Colonic mucosa (tissue), 4 donors: ENCODE measurements around the gene UQCRQ. TPM values are rescaled to one million over a fixed set of nuclear protein-coding genes. Genes with fewer than 3 reads are reported as not detected.
"Not testable (repeated sequence)": the region's sequence is repeated elsewhere in the genome, so short reads cannot be mapped to it uniquely, and the experiment has no call there.

Experiments used
- DNase-seq: peaks from one replicate; pipeline ENCODE4 v3.0.0-alpha.2; 2020
- H3K27ac ChIP-seq: fragments of 200-600 bp; one replicate; pipeline ENCODE4 v1.8.0; 2021
- H3K27me3 ChIP-seq: fragments of 200-600 bp; one replicate; pipeline ENCODE4 v1.8.0; 2021
- H3K36me3 ChIP-seq: fragments of 200-600 bp; one replicate; pipeline ENCODE4 v1.8.0; 2021
- H3K4me1 ChIP-seq: fragments of 200-600 bp; one replicate; pipeline ENCODE4 v1.8.0; 2021; ENCODE audit warnings: mild to moderate bottlenecking
- H3K4me3 ChIP-seq: fragments of 200-600 bp; one replicate; pipeline ENCODE4 v1.8.0; 2021
- H3K9ac ChIP-seq, 2 donors: one replicate each; pipeline ENCODE4 v1.7.0; 2013; ENCODE audit warnings: control low read depth in 2 of 2, low read depth in 2 of 2, low read length in 2 of 2
- H3K9me3 ChIP-seq: fragments of 200-600 bp; one replicate; pipeline ENCODE4 v1.8.0; 2021
- intact Hi-C: fragments of 100-400 bp; cut with DNase I; formaldehyde crosslinking; loops from one replicate; pipeline ENCODE4 v1.14.1; 2022
- total RNA-seq, 2 donors: library from RNA; stranded (reverse); fragmentation: NEBNext Ultra II Directional in 1 of 2; extraction: Animal tissue kit (Norgen Biotek cat#: 25700) in 1 of 2; gene quantifications; one replicate each; pipeline ENCODE4 v1.2.1, GENCODE V29; 2021
- TF ChIP-seq, protein P1 (sequence below): fragments of 200-600 bp; IDR thresholded peaks from one replicate; pipeline ENCODE4 v1.8.0; 2022; ENCODE audit warnings: antibody characterized with exemption, mild to moderate bottlenecking
- donor health status: healthy.
- donor health status: DM: no; HTN: no; CAD: no.
- donor health status: DM: no; HTN: no; CAD: no.

The UQCRQ gene
- total RNA-seq, 2 donors from 2014 or later = 885 to 920 TPM

DNA sequence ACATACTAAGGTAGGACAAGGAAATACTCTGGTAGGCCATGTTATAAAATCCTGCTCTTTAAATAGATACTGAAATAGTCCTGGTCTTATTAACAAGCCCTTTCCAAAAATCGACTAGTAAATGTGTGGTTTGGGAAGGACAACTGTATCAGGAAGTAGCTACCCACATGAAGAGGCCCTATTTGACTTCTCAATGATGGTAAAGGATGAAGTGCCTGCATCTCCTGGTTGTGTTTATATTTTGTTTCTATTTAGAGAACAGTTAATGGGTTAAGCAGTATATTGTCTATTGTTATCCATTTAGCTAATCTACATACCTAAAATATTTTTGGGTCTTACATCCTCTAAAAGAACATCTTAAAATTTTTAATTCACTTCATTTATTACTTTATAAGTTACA, 12.7 kb upstream of the UQCRQ start:
- intact Hi-C loops = no loop called here
- Histone ChIP-seq H3K36me3 (no peaks in the 10 kb centered on the region), H3K4me3 (no peak overlapping the region), H3K9ac (no peak overlapping the region), H3K27me3 (no peaks in the 10 kb centered on the region), H3K9me3 (no peaks in the 10 kb centered on the region), H3K4me1 (no peaks in the 10 kb centered on the region), H3K27ac (no peak overlapping the region)
- no peak for DNase-seq
- TF ChIP-seq, protein P1, sequence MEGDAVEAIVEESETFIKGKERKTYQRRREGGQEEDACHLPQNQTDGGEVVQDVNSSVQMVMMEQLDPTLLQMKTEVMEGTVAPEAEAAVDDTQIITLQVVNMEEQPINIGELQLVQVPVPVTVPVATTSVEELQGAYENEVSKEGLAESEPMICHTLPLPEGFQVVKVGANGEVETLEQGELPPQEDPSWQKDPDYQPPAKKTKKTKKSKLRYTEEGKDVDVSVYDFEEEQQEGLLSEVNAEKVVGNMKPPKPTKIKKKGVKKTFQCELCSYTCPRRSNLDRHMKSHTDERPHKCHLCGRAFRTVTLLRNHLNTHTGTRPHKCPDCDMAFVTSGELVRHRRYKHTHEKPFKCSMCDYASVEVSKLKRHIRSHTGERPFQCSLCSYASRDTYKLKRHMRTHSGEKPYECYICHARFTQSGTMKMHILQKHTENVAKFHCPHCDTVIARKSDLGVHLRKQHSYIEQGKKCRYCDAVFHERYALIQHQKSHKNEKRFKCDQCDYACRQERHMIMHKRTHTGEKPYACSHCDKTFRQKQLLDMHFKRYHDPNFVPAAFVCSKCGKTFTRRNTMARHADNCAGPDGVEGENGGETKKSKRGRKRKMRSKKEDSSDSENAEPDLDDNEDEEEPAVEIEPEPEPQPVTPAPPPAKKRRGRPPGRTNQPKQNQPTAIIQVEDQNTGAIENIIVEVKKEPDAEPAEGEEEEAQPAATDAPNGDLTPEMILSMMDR = no peak

DNA sequence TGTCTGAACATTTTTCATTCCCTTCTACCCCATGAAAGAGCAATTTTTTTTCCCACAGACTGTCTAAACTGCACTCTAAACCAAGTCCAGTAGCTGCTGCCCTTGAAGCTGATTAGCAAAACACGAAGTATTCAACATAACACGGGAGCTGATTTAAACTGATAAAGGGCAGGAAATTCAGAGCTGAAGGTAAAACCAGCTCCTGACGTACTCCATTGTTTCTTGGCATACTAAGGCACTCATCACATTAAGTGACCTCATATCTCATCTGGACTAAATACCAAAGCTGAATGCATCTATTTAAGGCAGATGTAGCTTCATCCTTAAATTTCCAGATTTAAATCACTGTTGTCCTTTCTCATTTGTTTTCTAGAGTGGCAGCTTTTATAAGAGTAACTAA, 12.1 kb upstream of the UQCRQ start:
- intact Hi-C loops = no loop called here
- H3K4me1 ChIP-seq = no peaks in the 10 kb centered on the region
- no peak for DNase-seq
- no peaks in the 10 kb centered on the region for H3K9me3 ChIP-seq
- H3K27ac ChIP-seq = no peak overlapping the region
- H3K36me3 ChIP-seq = no peaks in the 10 kb centered on the region
- H3K4me3 ChIP-seq = no peak overlapping the region
- H3K27me3 ChIP-seq = no peaks in the 10 kb centered on the region
- TF ChIP-seq, protein P1 = no peak
- no peak overlapping the region for H3K9ac ChIP-seq

DNA sequence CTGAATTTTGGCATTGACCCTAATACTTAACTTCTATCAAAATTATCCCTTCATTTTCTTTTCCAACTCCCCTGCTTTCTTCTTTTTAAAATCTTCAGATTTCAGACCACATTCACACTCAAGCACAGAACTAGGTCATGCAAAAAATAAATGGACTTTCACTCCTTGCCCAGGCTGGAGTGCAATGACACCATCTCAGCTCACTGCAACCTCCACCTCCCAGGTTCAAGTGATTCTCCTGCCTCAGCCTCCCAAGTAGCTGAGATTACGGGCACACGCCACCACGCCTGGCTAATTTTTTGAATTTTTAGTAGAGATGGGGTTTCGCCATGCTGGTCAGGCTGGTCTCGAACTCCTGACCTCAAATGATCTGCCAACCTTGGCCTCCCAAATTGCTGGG, 11.4 kb upstream of the UQCRQ start:
- H3K9ac ChIP-seq, DNase-seq, H3K27ac ChIP-seq, H3K4me1 ChIP-seq, H3K36me3 ChIP-seq, intact Hi-C loops, H3K4me3 ChIP-seq, H3K9me3 ChIP-seq, H3K27me3 ChIP-seq: not testable (repeated sequence)

DNA sequence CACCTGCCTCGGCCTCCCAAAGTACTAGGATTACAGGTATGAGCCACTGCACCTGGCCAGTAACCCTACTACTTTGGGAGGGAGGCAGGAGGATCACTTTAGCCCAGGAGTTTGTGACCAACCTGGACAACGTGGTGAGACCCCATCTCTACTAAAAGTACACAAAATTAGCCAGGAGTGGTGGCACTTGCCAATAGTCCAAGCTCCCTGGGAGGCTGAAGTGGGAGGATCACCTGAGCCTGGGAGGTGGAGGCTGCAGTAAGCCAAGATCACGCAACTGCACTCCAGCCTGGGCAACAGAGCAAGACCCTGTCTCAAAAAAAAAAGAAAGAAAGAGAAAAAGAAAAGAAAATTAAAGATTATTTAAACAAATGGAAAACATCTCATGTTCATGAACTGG, 10.4 kb upstream of the UQCRQ start:
- TF ChIP-seq, protein P1 = no peak
- H3K9me3 ChIP-seq = no peaks in the 10 kb centered on the region
- no peaks in the 10 kb centered on the region for H3K27me3 ChIP-seq
- no peaks in the 10 kb centered on the region for H3K4me1 ChIP-seq
- H3K27ac ChIP-seq = no peak overlapping the region
- no peaks in the 10 kb centered on the region for H3K36me3 ChIP-seq
- intact Hi-C loops = no loop called here
- H3K9ac ChIP-seq = no peak overlapping the region
- H3K4me3 ChIP-seq = no peak overlapping the region
- DNase-seq = no peak

DNA sequence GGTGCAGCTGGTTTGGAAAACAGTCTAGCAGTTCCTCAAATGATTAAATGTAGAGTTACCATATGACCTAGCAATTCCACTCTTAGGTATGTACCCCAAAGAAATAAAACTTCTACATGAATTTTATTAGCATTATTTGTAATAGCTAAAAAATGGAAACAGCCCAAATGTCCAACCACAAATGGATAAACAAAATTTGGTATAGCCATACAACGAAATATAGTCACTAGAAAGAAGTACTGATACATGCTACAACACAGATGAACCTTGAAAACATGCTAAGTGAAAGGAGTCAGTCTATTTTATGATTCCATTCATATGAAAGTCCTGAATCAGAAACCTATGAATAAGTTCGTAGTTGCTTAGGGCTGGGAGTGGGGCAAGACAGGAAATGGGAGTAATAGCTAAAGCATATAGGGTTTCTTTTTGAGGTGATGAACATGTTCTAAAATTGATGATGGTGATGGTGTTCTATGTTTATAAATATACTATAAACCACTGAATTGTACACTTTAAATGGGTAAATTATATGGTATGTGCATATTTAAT, 6.5 kb upstream of the UQCRQ start:
- DNase-seq = no peak
- Histone ChIP-seq H3K4me1 (no peaks in the 10 kb centered on the region), H3K27me3 (no peaks in the 10 kb centered on the region), H3K9ac (no peak overlapping the region), H3K36me3 (no peaks in the 10 kb centered on the region), H3K4me3 (no peak overlapping the region), H3K27ac (no peak overlapping the region), H3K9me3 (no peaks in the 10 kb centered on the region)
- intact Hi-C loops = no loop called here
- TF ChIP-seq, protein P1 = no peak

DNA sequence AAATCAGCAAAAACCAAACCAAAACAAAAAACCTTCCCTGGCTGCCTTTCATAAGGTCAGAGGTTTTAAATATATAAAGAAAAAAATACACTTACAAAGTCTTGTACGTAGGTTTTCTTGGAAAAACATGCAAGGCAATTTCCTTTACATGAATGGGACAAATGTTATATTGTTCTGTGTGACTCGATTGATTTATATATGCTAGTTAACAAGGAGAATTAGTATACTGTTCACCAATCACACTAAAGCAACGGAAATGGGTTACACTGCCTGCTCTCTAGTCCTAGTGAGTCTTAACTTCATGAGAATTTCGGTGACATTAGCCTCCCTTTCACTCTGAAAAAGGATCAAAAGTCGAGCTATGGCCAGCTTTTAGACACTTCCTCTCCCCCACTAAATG, 5.7 kb upstream of the UQCRQ start:
- H3K9ac ChIP-seq = no peak overlapping the region
- intact Hi-C loops = no loop called here

More for the DNA sequence above, 5.7 kb upstream of the UQCRQ start:
- Histone ChIP-seq H3K9me3 (no peaks in the 10 kb centered on the region), H3K36me3 (no peaks in the 10 kb centered on the region), H3K4me1 (no peaks in the 10 kb centered on the region), H3K4me3 (no peak overlapping the region), H3K27me3 (no peaks in the 10 kb centered on the region), H3K27ac (no peak overlapping the region)
- TF ChIP-seq, protein P1 = no peak
- DNase-seq = no peak
